Measurements from ENCODE around the gene TRIM71.
"Not testable (repeated sequence)": the region's sequence is repeated elsewhere in the genome, so short reads cannot be mapped to it uniquely, and the experiment has no call there.

TRIM71 gene

DNA sequence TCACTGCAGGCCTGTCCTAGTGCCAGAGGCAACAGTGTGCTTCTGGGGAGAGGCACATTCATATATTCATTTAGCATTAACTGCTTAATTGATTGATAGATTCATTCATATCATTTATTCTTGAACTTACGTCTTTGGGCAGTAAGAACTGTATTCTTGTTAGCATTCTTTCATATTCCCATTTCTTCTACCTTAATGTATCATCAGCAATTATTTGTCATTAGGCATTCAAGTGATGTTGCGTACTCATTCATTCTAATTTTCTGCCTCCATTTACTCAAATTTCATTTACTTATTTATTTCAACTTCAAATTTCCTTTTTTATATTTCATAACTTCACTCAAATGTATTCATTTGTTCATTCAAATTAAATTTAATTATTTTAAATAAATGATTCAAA, 102.1 kb downstream of the TRIM71 start:
- TF ChIP-seq POLR2AphosphoS5 (IDR thresholded peaks at IDR 0.05; ENCODE audit: low read depth), result no peak
- no peak for TF ChIP-seq SPI1 (IDR thresholded peaks at IDR 0.05; ENCODE audit: borderline replicate concordance, low read depth)
- TF ChIP-seq, protein P1, sequence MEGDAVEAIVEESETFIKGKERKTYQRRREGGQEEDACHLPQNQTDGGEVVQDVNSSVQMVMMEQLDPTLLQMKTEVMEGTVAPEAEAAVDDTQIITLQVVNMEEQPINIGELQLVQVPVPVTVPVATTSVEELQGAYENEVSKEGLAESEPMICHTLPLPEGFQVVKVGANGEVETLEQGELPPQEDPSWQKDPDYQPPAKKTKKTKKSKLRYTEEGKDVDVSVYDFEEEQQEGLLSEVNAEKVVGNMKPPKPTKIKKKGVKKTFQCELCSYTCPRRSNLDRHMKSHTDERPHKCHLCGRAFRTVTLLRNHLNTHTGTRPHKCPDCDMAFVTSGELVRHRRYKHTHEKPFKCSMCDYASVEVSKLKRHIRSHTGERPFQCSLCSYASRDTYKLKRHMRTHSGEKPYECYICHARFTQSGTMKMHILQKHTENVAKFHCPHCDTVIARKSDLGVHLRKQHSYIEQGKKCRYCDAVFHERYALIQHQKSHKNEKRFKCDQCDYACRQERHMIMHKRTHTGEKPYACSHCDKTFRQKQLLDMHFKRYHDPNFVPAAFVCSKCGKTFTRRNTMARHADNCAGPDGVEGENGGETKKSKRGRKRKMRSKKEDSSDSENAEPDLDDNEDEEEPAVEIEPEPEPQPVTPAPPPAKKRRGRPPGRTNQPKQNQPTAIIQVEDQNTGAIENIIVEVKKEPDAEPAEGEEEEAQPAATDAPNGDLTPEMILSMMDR (IDR thresholded peaks at IDR 0.05; ENCODE audit: insufficient read depth, low read length), result no peak
- TF ChIP-seq GABPA (IDR thresholded peaks at IDR 0.05; ENCODE audit: low read depth), result no peak
- TF ChIP-seq REST (IDR thresholded peaks at IDR 0.05; ENCODE audit: insufficient replicate concordance, low read depth), result no peak
- Histone ChIP-seq H3K27ac (replicated peaks) (no peak overlapping the region), H3K4me3 (replicated peaks; ENCODE audit: insufficient read depth, low read length) (no peak overlapping the region), H3K27me3 (ENCODE audit: insufficient read depth, poor library complexity, severe bottlenecking) (no peaks in the 10 kb centered on the region)
- DNase-seq (ENCODE audit: low read depth in 1 of 2, low spot score in 1 of 2), result no peak

GRCh38 chr3:32922078-32922477, 104.3 kb downstream of the TRIM71 start:
- H3K27me3 ChIP-seq (ENCODE audit: insufficient read depth, poor library complexity, severe bottlenecking), result no peaks in the 10 kb centered on the region
- H3K4me3 ChIP-seq (replicated peaks; ENCODE audit: insufficient read depth, low read length), result no peak overlapping the region
- DNase-seq (ENCODE audit: low read depth in 1 of 2, low spot score in 1 of 2), result no peak
- TF ChIP-seq REST (IDR thresholded peaks at IDR 0.05; ENCODE audit: insufficient replicate concordance, low read depth), result no peak
- TF ChIP-seq, protein P1 (IDR thresholded peaks at IDR 0.05; ENCODE audit: insufficient read depth, low read length), result no peak
- no peak for TF ChIP-seq SPI1 (IDR thresholded peaks at IDR 0.05; ENCODE audit: borderline replicate concordance, low read depth)
- TF ChIP-seq POLR2AphosphoS5 (IDR thresholded peaks at IDR 0.05; ENCODE audit: low read depth), result no peak
- TF ChIP-seq GABPA (IDR thresholded peaks at IDR 0.05; ENCODE audit: low read depth), result no peak
- H3K27ac ChIP-seq (replicated peaks), result no peak overlapping the region

DNA sequence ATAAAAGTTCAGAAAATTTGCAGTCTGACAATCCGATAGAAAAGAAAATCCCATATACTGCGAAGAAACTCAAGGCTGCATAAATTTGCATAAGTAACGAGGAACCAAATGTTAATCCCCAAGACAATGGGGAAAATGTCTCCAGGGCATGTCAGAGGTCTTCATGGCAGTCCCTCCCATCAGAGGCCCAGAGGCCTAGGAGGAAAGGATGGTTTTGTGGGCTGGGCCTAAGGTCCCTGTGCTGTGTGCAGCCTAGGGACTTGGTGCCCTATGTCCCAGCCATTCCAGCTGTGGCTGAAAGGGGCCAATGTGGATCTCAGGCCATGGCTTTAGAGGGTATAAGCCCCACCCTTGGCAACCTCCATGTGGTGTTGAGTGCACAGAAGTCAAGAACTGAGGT, 112.4 kb downstream of the TRIM71 start:
- Histone ChIP-seq H3K27me3 (ENCODE audit: insufficient read depth, poor library complexity, severe bottlenecking) (no peaks in the 10 kb centered on the region), H3K27ac (replicated peaks) (no peak overlapping the region), H3K4me3 (replicated peaks; ENCODE audit: insufficient read depth, low read length) (no peak overlapping the region)
- TF ChIP-seq, protein P1 (IDR thresholded peaks at IDR 0.05; ENCODE audit: insufficient read depth, low read length), result no peak
- TF ChIP-seq REST (IDR thresholded peaks at IDR 0.05; ENCODE audit: insufficient replicate concordance, low read depth) (no peak), SPI1 (IDR thresholded peaks at IDR 0.05; ENCODE audit: borderline replicate concordance, low read depth) (no peak), POLR2AphosphoS5 (IDR thresholded peaks at IDR 0.05; ENCODE audit: low read depth) (no peak), GABPA (IDR thresholded peaks at IDR 0.05; ENCODE audit: low read depth) (no peak)
- no peak for DNase-seq (ENCODE audit: low read depth in 1 of 2, low spot score in 1 of 2)

- H3K4me3 ChIP-seq (replicated peaks; ENCODE audit: insufficient read depth, low read length); H3K27me3 ChIP-seq (ENCODE audit: insufficient read depth, poor library complexity, severe bottlenecking); H3K27ac ChIP-seq (replicated peaks); DNase-seq (ENCODE audit: low read depth in 1 of 2, low spot score in 1 of 2): not testable (repeated sequence)
Observed at GRCh38 chr3:32931273-32931672, 113.5 kb downstream of the TRIM71 start.

Measured in HL-60 (cell line).